Adrenal gland (tissue), 12 donors: ENCODE results near the gene HOXD11. TPM values are rescaled to one million over a fixed set of nuclear protein-coding genes. Genes with fewer than 3 reads are reported as not detected.

Source experiments
- DNase-seq, 7 donors: peaks; one replicate each; pipeline ENCODE4 v3.0.0-alpha.2; 2019 to 2020
- H3K27ac ChIP-seq, 5 donors: fragments of 200-600 bp; sonication (generic) in 4 of 5; 1 replicate in 3 of 5; 2 replicates in 2 of 5; pipeline versions ENCODE4 v1.5.1 to v1.8.0; 2016 to 2020; ENCODE audit warnings: mild to moderate bottlenecking in 1 of 5
- H3K27me3 ChIP-seq: fragments of 200-600 bp; 2 replicates; pipeline ENCODE4 v1.8.0; 2021
- H3K36me3 ChIP-seq, 2 donors: fragments of 200-600 bp; replicated peaks in 1 of 2; 1 replicate in 1 of 2; 2 replicates in 1 of 2; pipeline versions ENCODE4 v1.5.1 to v1.8.0; 2018 to 2022
- H3K4me1 ChIP-seq, 2 donors: fragments of 200-600 bp; replicated peaks in 1 of 2; 1 replicate in 1 of 2; 2 replicates in 1 of 2; pipeline versions ENCODE4 v1.5.1 to v1.8.0; 2018 to 2021
- H3K4me3 ChIP-seq, 4 donors: fragments of 200-600 bp; sonication (generic) in 3 of 4; one replicate each; pipeline ENCODE4 v1.5.1; 2016 to 2018
- H3K9me3 ChIP-seq, 3 donors: fragments of 200-600 bp; sonication (generic) in 1 of 3; replicated peaks in 1 of 3; 1 replicate in 2 of 3; 2 replicates in 1 of 3; pipeline versions ENCODE4 v1.5.1 to v1.8.0; 2016 to 2021
- CTCF ChIP-seq, 6 experiments: fragments of 450-650 bp in 4 of 6; fragments of 200-600 bp in 2 of 6; sonication (generic) in 1 of 6; IDR thresholded peaks; 1 replicate in 5 of 6; 2 replicates in 1 of 6; pipeline versions ENCODE4 v1.5.1 to v1.8.0; 2016 to 2021; ENCODE audit warnings: antibody characterized with exemption in 6 of 6, mild to moderate bottlenecking in 2 of 6, moderate library complexity in 1 of 6
- POLR2A ChIP-seq, 2 donors: fragments of 450-650 bp; IDR thresholded peaks; one replicate each; pipeline ENCODE4 v1.6.1; 2017; ENCODE audit warnings: antibody characterized with exemption in 2 of 2, mild to moderate bottlenecking in 2 of 2, moderate library complexity in 1 of 2
- WGBS, 4 donors: extraction: QIAGEN DNeasy Blood & Tissue Kit in 2 of 4; methylation state at CpG; one replicate each; pipeline versions ENCODE4 v1.1.5 to v1.1.7; 2013 to 2017; 5-methylcytosine and 5-hydroxymethylcytosine counted together
- intact Hi-C, 2 donors: fragments of 100-400 bp; cut with DNase I; formaldehyde crosslinking; loops; one replicate each; pipeline versions ENCODE4 v1.14.1 to v1.15.0; 2022 to 2023
- polyA plus RNA-seq, 3 donors: library from polyadenylated mRNA; stranded (reverse); fragments of 200-250 nt in 2 of 3; fragments of 350-450 nt in 1 of 3; fragmentation: Illumina TruSeq in 1 of 3; extraction: RNeasy Lipid Tissue Mini Kit (QIAGEN cat#74804) in 1 of 3; gene quantifications; one replicate each; pipeline ENCODE4 v1.2.3, GENCODE V29; 2013 to 2014
- total RNA-seq, 9 donors: library from RNA; depleted of rRNA in 4 of 9; stranded (reverse); fragments of >200 nt in 4 of 9; fragments of 120-200 nt in 1 of 9; fragmentation: NEBNext Ultra II Directional in 1 of 9; extraction: Animal tissue kit (Norgen Biotek cat#: 25700) in 1 of 9; gene quantifications; one replicate each; pipeline versions ENCODE4 v1.1.0 to v1.2.4, GENCODE V29; 2013 to 2023
- donor health status: healthy with polysubstance abuse.
- donor health status: Bipolar disorder and iron deficiency.
- donor health status: DM: yes; HTN: yes; CAD: no.
- donor health status: DM: no; HTN: no; CAD: no.
- donor health status: DM: no; HTN: no; CAD: no.
- donor health status: DM: yes; HTN: yes; CAD: no.

The HOXD11 gene
- total and polyA plus RNA-seq, 12 donors = not detected

DNA sequence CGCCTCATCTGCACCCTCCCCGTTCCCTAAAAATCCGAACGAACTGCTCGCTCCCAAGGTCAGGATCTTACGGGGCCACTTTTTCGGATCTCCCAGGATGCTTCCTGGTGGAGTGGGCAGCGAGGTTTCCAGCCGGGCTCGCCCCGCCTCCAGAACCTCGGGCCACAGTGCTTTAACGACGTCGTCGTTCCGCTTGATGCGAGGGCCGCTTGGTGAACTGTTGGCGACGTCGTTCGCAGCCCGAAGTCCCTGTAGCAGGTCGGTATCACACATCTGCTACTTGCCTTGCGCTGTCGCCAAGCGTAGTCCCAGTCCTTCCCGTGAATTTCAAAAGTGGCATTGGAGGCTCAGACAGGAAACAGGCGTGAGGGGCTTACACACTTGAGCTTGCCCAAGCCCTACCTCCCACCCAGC, 38.7 kb upstream of the HOXD11 start:
- 8 to 29% (median 9%) methylated on average over 3 to 30 of the region's 30 CpGs for WGBS, 4 donors
- H3K4me1 ChIP-seq = peaks cover 0 to 21% of the 10 kb centered on the region in 2 donors
- intact Hi-C loops = no loop called here
- H3K27me3 ChIP-seq = peaks cover 93% of the 10 kb centered on the region
- no peak for DNase-seq
- H3K36me3 ChIP-seq = no peaks in the 10 kb centered on the region
- no peak overlapping the region for H3K4me3 ChIP-seq
- no peak for TF ChIP-seq CTCF (IDR thresholded peaks at IDR 0.05)
- TF ChIP-seq POLR2A (IDR thresholded peaks at IDR 0.05) = no peak
- H3K27ac ChIP-seq = no peak overlapping the region
- no peaks in the 10 kb centered on the region for H3K9me3 ChIP-seq

DNA sequence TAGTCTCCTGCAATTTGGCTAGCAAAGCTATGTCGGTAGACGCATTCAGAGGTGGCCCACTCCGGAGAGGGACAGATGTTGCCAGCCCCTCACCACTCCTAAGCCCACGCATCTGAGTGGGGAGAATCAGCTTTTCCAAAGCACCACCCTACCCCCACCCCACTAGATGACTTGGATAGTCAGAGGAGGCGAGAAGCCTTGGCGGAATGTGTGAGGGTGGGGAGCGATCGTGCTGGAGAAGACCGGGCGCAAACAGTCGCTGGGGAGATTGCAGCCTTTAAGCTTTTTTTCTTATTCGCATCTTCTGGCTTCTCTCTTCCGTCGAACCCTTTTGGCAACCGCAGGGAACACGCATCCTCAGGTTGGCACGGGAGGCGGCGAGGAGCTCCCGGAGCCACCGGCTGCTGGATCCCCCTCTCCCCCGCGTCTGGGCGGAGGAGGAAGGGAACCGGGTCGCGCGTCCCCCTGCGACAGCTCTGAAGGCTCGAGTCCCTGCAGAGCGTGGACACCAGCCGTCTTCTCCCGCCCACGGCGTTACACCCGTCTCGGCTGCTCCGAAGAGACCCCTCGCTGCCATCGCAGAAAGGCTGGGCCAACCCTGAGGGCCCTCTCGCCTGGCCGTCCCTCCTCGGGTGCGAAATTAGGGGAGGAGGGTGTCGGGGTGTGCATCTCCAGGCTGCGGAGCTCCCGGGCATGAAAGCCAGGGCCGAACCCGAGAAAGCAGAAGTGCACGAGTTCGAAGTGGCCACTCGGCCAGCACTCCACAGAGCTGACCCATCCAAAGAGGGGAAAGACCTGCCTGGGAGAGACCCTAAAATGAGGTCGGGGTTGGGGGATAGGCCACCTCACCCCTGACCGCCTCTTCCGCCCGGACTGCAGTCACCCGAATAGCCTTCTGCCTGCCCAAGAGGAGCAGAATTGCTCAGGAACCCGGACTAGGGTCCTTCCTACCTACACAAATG, 35.5 kb upstream of the HOXD11 start:
- TF ChIP-seq CTCF (IDR thresholded peaks at IDR 0.05) (no peak), POLR2A (IDR thresholded peaks at IDR 0.05) (no peak)
- no peaks in the 10 kb centered on the region for H3K36me3 ChIP-seq
- no peaks in the 10 kb centered on the region for H3K9me3 ChIP-seq
- H3K4me3 ChIP-seq = no peak overlapping the region
- H3K27me3 ChIP-seq = peaks cover 96% of the 10 kb centered on the region
- intact Hi-C loops = no loop called here
- peaks cover 0 to 21% of the 10 kb centered on the region in 2 donors for H3K4me1 ChIP-seq
- WGBS, 4 donors = 10 to 13% (median 11%) methylated on average over 33 to 58 of the region's 58 CpGs
- H3K27ac ChIP-seq = no peak overlapping the region
- no peak for DNase-seq

DNA sequence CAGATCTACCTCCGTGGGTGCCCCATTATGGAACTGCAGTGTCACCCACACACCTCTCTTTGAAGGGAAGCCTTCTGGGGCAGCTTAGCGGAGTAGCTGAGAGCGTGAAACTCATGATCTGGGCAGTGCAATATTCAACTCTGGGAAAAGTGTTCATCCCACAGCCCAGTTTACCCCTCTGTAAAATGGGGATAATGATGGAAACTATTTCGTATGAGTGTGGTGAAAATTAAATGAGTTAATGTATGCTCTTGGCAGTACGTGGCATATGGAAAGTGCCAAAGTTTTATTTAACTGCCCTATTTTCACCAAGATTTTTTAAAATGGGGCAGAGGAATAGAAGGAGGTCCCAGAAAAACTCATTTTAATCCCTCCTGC, 34.8 kb upstream of the HOXD11 start:
- H3K9me3 ChIP-seq = no peaks in the 10 kb centered on the region
- intact Hi-C loops = no loop called here
- H3K4me1 ChIP-seq = peaks cover 0 to 17% of the 10 kb centered on the region in 2 donors
- 27 to 38% (median 35%) methylated on average over 5 of the region's 5 CpGs for WGBS, 4 donors
- TF ChIP-seq CTCF (IDR thresholded peaks at IDR 0.05) (no peak), POLR2A (IDR thresholded peaks at IDR 0.05) (no peak)
- peaks cover 96% of the 10 kb centered on the region for H3K27me3 ChIP-seq
- no peak overlapping the region for H3K4me3 ChIP-seq
- no peak for DNase-seq
- no peaks in the 10 kb centered on the region for H3K36me3 ChIP-seq
- no peak overlapping the region for H3K27ac ChIP-seq

GRCh38 chr2:176072951-176073904, 33.9 kb upstream of the HOXD11 start:
- H3K27me3 ChIP-seq = peaks cover 96% of the 10 kb centered on the region
- intact Hi-C loops = no loop called here
- no peak overlapping the region for H3K27ac ChIP-seq
- no peak for DNase-seq
- H3K4me3 ChIP-seq = no peak overlapping the region
- H3K9me3 ChIP-seq = no peaks in the 10 kb centered on the region
- TF ChIP-seq POLR2A (IDR thresholded peaks at IDR 0.05) (no peak), CTCF (IDR thresholded peaks at IDR 0.05) (no peak)
- 8 to 10% (median 9%) methylated on average over 22 to 29 of the region's 29 CpGs for WGBS, 4 donors
- H3K4me1 ChIP-seq = peaks cover 0 to 10% of the 10 kb centered on the region in 2 donors
- H3K36me3 ChIP-seq = no peaks in the 10 kb centered on the region
